Measurements from ENCODE around the gene NOS3. TPM values are rescaled to one million over a fixed set of nuclear protein-coding genes. Genes with fewer than 3 reads are reported as not detected.

The NOS3 gene
- total and polyA plus RNA-seq, 2 of the 13 experiments (the other 11 are each of a cell fraction or from before 2014, with no cell fraction given): 3.7 to 7.5 TPM

DNA sequence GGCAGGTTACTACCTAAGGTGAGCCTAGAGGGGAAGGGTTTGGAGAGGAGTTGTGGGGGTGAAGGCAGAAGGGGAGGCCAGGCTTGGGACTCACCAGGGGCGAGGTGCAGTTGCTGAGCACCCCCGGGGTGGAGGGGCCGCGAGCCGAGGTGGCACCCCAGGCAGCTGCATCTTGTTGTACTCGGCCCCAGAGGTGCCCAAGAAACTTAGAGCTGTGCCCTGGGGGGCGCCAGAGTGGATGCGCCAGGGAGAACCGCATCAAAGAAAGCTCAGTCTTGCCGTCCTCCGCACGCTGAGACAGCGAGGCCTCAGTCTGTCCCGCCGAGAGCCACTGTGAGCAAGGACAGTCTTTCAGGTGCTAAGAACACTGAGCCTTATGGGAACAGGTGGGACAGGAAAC is 26.1 kb downstream of the NOS3 start (continued):
- TF ChIP-seq ARID2 (CRISPR knock-in tag; IDR thresholded peaks at IDR 0.05; ENCODE audit: borderline replicate concordance) (no peak), ZNF564 (CRISPR knock-in tag; IDR thresholded peaks at IDR 0.05) (no peak)

DNA sequence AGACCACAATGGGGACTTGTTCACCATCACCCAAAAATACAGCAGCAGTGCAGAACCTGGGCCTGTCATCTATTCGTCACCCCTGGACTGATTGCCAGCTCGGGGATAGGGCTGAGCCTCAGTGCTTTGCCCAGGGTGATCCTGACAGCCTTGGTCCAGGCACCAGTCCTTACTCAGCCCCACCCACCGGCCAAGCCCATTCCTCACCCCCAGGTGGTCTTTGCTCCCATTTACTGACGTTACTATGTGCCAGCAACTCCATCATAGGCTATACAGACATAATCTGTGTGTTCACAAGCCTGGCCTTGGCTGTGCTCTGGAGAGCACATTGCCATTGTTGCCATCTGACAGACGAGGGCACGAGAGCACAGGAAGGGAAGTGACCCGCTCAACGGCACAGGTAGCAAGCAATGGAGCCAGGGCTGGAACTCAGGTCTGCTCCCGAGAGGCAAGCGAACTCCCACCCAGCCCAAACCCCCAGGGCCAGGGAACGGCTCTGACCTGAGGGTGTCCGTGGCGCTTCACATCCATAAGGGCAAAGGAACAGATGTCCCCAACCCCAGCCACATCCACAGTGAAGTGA is 26.6 kb downstream of the NOS3 start:
- in situ Hi-C loops (cut with HindIII; ENCODE audit: extremely low pct_ligation_motif_present, low pct_unique_long_range_greater_than_20kb) (no loop called here), intact Hi-C loops (cut with micrococcal nuclease; ENCODE audit: unreplicated experiment) (no loop called here)
- Histone ChIP-seq H3K4me3 (replicated peaks in 1 of 3; ENCODE audit: insufficient read depth in 1 of 3, low read depth in 2 of 3, low read length in 3 of 3) (peak overlapping the region; percentile 25 to 70 (median 26); a peak in 3 of 6 replicates), H3K9ac (ENCODE audit: insufficient read depth, low read depth, low read length) (no peak overlapping the region), H3K27me3 (ENCODE audit: control insufficient read depth in 1 of 2, insufficient read depth in 2 of 2, low read length in 2 of 2) (peaks cover 9 to 41% of the 10 kb centered on the region in 2 experiments), H4K20me1 (ENCODE audit: insufficient read depth, low read length) (no peaks in the 10 kb centered on the region), H3K27ac (ENCODE audit: extremely low read length, insufficient read depth, low read length) (no peak overlapping the region), H3K4me1 (ENCODE audit: insufficient read depth, low read length) (peaks cover 52% of the 10 kb centered on the region), H3K36me3 (replicated peaks in 1 of 2; ENCODE audit: control insufficient read depth in 1 of 2, insufficient read depth in 2 of 2, low read length in 2 of 2) (no peaks in the 10 kb centered on the region; a peak in 1 of 5 replicates), H3K4me2 (ENCODE audit: low read depth, low read length) (peak overlapping the region; percentile 78), H2AFZ (ENCODE audit: low read length) (no peak overlapping the region), H3K9me3 (ENCODE audit: low read length) (no peaks in the 10 kb centered on the region), H3K79me2 (ENCODE audit: insufficient read depth, low read length) (no peaks in the 10 kb centered on the region)
- peak; percentile 11 for ATAC-seq
- no TSS peak for BruUV-seq (replicated peaks)
- WGBS (ENCODE audit: low lambda C conversion rate): 15% methylated on average over 12 of the region's 13 CpGs
- FAIRE-seq: no peak
- ChIA-PET CTCF (ENCODE audit: low intra/inter-chr PET ratio, low total read pairs) (interaction anchor here (1.2 to 1.5 kb wide), 2 partner anchors 93 to 119 kb away, joined by 3 to 5 read pairs; no protein-coding TSS in a partner anchor), POLR2A (interaction anchor here (1.4 kb wide), 1 partner anchor 11 kb away, joined by 3 read pairs; the partner anchor contains the start of gene ABCB8)
- no peak for TF ChIP-seq ZSCAN29 (CRISPR knock-in tag; conservative IDR thresholded peaks at IDR 0.05)
- no peak for TF ChIP-seq AHR (CRISPR knock-in tag; IDR thresholded peaks at IDR 0.05)
- TF ChIP-seq, protein P1, sequence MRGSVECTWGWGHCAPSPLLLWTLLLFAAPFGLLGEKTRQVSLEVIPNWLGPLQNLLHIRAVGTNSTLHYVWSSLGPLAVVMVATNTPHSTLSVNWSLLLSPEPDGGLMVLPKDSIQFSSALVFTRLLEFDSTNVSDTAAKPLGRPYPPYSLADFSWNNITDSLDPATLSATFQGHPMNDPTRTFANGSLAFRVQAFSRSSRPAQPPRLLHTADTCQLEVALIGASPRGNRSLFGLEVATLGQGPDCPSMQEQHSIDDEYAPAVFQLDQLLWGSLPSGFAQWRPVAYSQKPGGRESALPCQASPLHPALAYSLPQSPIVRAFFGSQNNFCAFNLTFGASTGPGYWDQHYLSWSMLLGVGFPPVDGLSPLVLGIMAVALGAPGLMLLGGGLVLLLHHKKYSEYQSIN (CRISPR knock-in tag; IDR thresholded peaks at IDR 0.05; ENCODE audit: borderline replicate concordance): no peak
- TF ChIP-seq SATB2 (CRISPR knock-in tag; IDR thresholded peaks at IDR 0.05): no peak
- TF ChIP-seq MBNL3 (CRISPR knock-in tag; conservative IDR thresholded peaks at IDR 0.05): no peak
- TF ChIP-seq, protein P2, sequence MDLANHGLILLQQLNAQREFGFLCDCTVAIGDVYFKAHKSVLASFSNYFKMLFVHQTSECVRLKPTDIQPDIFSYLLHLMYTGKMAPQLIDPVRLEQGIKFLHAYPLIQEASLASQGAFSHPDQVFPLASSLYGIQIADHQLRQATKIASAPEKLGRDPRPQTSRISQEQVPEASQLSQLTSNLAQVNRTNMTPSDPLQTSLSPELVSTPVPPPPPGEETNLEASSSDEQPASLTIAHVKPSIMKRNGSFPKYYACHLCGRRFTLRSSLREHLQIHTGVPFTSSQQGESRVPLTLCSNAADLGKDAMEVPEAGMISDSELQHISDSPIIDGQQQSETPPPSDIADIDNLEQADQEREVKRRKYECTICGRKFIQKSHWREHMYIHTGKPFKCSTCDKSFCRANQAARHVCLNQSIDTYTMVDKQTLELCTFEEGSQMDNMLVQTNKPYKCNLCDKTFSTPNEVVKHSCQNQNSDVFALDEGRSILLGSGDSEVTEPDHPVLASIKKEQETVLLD (CRISPR knock-in tag; IDR thresholded peaks at IDR 0.05; ENCODE audit: low read depth): no peak
- TF ChIP-seq ZNF547 (CRISPR knock-in tag; IDR thresholded peaks at IDR 0.05): no peak
- no peak for TF ChIP-seq NFIB (CRISPR knock-in tag; IDR thresholded peaks at IDR 0.05; ENCODE audit: borderline replicate concordance)
- TF ChIP-seq ZNF292 (CRISPR knock-in tag; IDR thresholded peaks at IDR 0.05; ENCODE audit: borderline replicate concordance, low read depth): 0 out of 2 replicates have a peak, but pooled peaks have one; percentile 6
- no peak for TF ChIP-seq TGIF2 (CRISPR knock-in tag; IDR thresholded peaks at IDR 0.05)
- TF ChIP-seq, protein P3, sequence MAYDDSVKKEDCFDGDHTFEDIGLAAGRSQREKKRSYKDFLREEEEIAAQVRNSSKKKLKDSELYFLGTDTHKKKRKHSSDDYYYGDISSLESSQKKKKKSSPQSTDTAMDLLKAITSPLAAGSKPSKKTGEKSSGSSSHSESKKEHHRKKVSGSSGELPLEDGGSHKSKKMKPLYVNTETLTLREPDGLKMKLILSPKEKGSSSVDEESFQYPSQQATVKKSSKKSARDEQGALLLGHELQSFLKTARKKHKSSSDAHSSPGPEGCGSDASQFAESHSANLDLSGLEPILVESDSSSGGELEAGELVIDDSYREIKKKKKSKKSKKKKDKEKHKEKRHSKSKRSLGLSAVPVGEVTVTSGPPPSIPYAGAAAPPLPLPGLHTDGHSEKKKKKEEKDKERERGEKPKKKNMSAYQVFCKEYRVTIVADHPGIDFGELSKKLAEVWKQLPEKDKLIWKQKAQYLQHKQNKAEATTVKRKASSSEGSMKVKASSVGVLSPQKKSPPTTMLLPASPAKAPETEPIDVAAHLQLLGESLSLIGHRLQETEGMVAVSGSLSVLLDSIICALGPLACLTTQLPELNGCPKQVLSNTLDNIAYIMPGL (CRISPR knock-in tag; IDR thresholded peaks at IDR 0.05; ENCODE audit: borderline replicate concordance in 1 of 2, low read depth in 1 of 2): no peak
- no peak for TF ChIP-seq ZNF572 (CRISPR knock-in tag; IDR thresholded peaks at IDR 0.05)
- TF ChIP-seq AKAP8 (CRISPR knock-in tag; IDR thresholded peaks at IDR 0.05): no peak
- 0 out of 2 replicates have a peak, but pooled peaks have one; percentile 0 for TF ChIP-seq MXD4 (CRISPR knock-in tag; IDR thresholded peaks at IDR 0.05)
- TF ChIP-seq BORCS8-MEF2B (CRISPR knock-in tag; IDR thresholded peaks at IDR 0.05): no peak
- no peak for DNase-seq (ENCODE audit: low spot score)
